Occipital lobe (tissue), 2 donors: ENCODE data around the gene GRM7. TPM values are rescaled to one million over a fixed set of nuclear protein-coding genes. Genes with fewer than 3 reads are reported as not detected.

Experiments used
- DNase-seq: peaks from one replicate; lab custom pipeline; 2025; lab: John Stamatoyannopoulos, UW
- total RNA-seq: library from RNA; depleted of rRNA; stranded (reverse); fragments of >200 nt; gene quantifications from one replicate; pipeline ENCODE4 v1.2.3, GENCODE V29; 2014

Gene GRM7
- total RNA-seq, 1 donor from 2014 or later: 98.9 TPM

- no peak for DNase-seq
Measured at GRCh38 chr3:7238565-7239295, 377.8 kb downstream of the GRM7 start.

- DNase-seq: no peak
Measured at GRCh38 chr3:7241584-7242302, 380.8 kb downstream of the GRM7 start.

DNA sequence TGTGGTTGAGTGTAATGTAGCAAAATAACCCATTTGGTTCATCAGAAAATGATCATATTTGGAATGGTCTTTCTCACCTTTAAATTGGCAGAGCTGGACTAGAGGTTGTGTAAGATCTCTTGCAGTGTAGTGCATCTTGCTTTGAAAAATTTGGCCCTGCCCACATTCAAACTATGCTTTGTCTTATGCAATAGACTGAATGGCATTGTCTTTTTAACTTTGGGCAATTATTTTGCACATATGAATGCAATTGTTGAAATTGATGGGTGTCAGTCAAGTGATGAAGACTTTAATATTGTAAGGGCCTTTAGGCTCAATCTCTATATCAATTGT lies 381.4 kb downstream of the GRM7 start:
- no peak for DNase-seq

DNA sequence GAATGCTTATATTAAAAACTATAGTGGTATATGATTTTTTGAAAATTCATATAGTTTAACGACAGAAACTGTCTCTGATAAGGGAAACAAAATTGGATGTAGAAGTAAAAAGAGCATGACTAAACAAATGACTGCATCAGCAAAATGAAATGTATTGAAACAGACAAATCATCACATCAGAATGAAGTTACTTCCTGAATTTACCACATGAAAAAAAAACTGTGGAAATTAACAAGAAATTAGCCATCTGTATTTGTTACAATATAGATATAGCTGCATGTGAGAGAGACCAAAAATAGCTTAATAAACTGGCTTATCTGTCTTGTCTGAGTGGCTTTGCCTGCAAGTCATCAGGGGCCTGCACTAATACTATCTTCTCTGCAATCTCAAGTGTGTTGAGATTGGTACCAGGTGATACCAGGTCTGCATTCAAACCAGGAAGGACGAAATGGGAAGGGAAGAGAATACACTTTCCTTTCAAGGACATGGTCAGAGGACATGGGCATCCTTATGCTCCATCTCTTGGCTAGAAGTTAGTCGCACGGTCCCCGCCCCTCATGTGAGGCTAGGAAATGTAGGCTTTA lies 388.7 kb downstream of the GRM7 start:
- DNase-seq: no peak

GRCh38 chr3:7254251-7254650 lies 393.3 kb downstream of the GRM7 start:
- DNase-seq: no peak

GRCh38 chr3:7260975-7261374 lies 400.1 kb downstream of the GRM7 start:
- DNase-seq: no peak

GRCh38 chr3:7263347-7264195 lies 402.7 kb downstream of the GRM7 start:
- no peak for DNase-seq

GRCh38 chr3:7264196-7264526 lies 403.2 kb downstream of the GRM7 start:
- DNase-seq: no peak

- DNase-seq: no peak
Measured at GRCh38 chr3:7265736-7266135, 404.8 kb downstream of the GRM7 start.

DNA sequence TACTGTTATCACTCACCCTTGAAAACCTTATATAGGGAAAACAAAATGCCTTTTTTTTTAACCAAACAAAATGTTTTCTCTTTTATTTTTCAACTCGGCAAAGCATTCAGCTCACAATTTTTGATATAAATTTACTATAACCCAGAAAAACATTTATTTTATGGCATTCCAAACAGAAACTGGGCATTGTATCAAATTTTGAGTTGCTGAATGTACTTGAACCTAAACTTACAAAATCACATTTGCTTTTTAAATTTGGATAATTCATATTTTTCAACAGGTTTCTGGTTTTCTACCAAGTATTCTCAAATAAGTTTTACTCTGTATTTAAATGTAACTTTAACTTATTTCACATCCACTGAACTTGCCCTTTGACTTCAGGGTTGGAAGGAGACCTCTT lies 405.6 kb downstream of the GRM7 start:
- no peak for DNase-seq

- no peak for DNase-seq
Measured at GRCh38 chr3:7270731-7271130, 409.8 kb downstream of the GRM7 start.

DNA sequence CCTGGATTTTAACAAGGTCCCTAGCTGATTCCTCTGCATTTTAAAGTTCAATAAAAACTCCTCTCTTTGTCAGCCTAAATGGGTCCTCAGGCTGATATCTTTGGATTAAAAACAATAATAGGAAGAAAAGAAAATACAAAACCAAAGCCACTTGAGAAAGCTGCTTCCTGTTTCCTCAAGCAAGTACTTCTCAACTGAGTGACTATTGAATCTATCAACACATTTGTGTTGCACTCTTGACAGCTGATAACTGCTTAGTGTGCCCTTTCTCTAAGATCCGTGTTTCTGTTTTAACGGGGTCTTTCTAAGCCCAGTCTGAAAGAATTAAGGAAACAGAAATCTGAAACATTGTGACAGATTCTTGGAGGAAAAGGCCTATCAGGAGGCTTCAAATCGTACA lies 410.7 kb downstream of the GRM7 start:
- DNase-seq: no peak

- DNase-seq: no peak
Measured at GRCh38 chr3:7272203-7272602, 411.3 kb downstream of the GRM7 start.

- DNase-seq: no peak
Measured at GRCh38 chr3:7275396-7275795, 414.5 kb downstream of the GRM7 start.

- DNase-seq: no peak
Measured at GRCh38 chr3:7280318-7280717, 419.4 kb downstream of the GRM7 start.

DNA sequence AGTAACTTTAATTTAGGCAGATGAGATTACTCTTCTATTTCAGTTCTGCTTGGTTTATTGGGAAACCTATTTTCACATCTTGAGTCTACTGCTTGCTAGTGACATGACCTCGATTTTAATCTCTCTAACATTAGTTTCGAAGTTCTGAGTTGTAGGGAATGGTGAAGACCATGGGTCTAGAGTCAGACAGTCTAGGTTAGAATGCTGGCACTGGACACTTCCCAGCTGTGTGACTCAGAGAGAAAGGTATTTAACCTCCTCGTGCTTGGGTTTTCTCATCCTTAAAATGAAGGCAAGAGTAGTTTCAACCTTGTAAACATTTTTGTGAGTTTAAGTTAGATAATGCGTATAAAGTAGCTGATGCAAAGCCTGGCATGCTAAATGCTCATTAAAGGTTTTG lies 422.1 kb downstream of the GRM7 start:
- DNase-seq: no peak

DNA sequence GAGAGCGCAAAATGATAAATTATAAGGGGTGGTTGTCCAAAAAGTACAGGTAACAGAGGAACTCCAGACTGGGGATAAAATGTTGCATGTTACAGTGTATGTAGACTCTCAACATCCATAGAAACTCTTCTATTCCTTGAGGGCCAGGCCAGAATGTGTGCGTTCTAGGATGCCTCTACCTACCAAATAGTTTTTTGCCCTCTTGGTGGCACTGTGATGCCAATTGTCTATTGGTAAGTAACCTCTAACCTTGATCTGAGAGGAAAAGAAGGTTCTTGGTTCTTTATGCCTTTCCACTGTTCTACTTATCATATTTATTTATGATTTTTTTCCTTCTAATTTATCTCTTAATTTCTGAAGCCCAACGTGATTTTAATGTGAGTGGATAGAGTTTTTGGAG lies 424.6 kb downstream of the GRM7 start:
- DNase-seq: no peak

DNA sequence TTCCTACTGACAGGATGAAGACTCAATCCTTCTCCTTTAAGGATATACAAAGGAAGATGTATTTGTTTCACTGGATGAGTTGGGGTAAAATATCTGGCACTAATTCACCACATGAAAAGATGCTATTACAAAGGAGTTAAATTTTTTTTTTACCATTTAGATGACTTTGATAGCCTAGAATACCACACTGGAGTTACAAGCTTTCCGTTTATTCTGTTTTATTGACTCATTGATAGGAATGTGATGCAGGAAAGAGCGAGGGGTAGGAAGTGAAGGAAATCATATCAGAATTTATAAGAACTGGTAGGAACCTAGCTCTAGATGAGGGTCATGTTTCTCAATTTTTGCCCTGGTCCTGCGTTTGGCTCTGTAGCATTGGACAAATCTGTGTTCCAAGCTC lies 427.2 kb downstream of the GRM7 start:
- DNase-seq: no peak

- DNase-seq: no peak
Measured at GRCh38 chr3:7289121-7289520, 428.2 kb downstream of the GRM7 start.

DNA sequence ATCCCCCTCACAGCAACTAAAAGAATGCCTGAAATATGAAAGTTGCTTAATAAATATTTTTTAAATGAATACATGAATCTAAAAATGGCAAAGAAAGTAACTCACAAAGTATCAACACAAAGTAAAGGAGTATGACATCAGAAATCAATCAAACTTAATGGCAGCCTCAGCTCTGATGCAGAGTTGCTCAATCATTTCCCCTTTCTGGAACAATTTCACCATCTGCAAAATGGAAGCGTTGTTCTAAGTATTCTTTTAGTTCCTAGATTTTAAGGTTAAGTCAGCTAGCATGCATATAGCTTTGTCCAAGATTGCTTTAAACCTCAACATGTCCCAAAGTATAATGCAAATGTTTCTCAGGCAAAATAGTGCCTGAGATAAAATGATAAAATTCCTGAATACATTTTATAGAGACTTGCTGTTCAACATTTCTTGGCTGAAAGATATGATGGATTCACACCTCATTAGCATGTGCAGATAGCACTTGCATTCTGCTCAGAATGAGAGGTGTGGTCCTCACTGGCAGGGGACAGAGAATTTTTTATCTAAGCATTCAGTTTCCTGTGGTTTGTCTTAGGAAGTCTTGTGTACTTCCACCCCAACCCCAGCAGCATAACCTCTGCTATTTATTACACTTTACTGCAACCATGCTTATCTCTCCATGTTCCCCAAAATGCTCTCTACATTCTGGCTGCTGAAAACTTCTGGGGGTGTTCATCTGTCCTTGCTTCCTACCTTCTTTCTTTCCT lies 429.3 kb downstream of the GRM7 start:
- no peak for DNase-seq

DNA sequence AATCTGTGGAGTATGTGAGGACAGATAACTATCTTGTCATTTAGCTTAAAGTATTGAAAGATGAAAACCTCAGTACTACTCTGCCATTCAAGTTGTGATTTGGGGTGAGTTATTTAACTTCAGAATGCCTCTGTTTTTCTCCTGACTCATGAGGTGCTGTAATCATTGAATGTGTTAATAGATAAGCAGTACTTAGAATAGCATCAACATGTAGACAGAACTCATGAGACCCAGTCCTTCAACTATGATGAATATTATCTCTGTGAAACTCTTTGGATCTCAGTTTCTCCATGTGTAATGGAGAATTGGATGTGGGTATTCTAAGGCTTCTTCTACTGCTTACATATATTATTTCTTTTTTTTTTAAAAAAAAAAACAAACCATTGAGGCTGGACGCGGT lies 431.4 kb downstream of the GRM7 start:
- DNase-seq: no peak

DNA sequence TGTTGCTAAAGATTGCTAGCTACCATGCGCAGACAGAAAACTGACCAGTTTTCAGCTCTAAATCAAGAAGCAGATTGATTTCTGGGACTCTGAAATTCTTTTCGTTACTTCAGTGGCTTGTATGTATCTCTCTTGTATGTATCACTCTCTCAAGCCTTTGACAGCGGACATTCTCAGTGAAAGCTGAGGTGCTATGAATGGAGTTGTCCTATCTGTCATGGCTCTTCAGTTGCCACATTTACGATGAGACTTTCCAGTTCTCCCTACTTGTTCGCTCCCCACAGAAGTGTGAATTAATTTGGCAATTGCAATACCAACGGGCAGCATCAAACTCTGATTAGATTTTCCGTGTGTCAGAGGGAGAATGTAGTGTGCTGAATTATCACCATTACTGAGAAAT lies 432.4 kb downstream of the GRM7 start:
- DNase-seq: no peak
